ENCODE measurements around the gene ATP11C. TPM values are rescaled to one million over a fixed set of nuclear protein-coding genes. Genes with fewer than 3 reads are reported as not detected.

The ATP11C gene
- total and polyA plus RNA-seq, 5 donors from 2014 or later, result 2.9 to 19.4 (median 4.4) TPM

DNA sequence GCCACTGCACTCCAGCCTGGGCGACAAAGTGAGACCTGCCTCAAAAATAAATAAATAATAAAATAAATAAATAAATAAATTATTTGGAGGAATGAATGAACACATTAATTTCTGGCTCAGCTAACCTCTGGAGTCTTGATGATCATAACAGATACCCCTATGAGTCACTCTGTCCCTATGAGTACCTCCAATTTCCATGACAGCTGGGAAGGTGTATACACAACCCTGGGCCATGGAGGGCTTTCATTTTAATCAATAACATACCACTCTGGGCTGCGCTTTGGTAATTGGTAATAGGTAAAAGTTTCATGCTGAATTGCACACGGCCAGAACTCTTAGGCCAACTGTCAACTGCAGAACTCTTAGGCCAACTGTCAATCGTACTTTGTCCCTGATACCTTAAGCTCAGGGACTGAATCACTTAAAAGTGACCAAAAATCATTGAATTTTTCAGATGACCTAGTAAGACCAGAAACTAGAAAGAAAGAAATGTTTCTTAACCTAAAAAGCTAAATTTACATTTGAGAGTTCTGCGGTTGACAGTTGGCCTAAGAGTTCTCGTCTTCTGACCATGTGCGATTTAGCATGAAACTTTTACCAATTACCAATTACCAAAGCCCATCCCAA lies 112.4 kb downstream of the ATP11C start:
- H3K27me3 Mint-ChIP-seq, result no peaks in the 10 kb centered on the region
- H3K27ac Mint-ChIP-seq, result no peak overlapping the region
- peaks cover 0 to 1% (median 0%) of the 10 kb centered on the region in 7 donors for H3K9me3 Mint-ChIP-seq
- H3K4me3 Mint-ChIP-seq, result no peak overlapping the region
- no peak overlapping the region for H3K27ac ChIP-seq (ENCODE audit: insufficient read depth, low read length, poor library complexity, severe bottlenecking)
- no peaks in the 10 kb centered on the region for H3K27me3 ChIP-seq (ENCODE audit: control insufficient read depth, insufficient read depth, low read length)
- DNase-seq (no peak), ATAC-seq (ENCODE audit: low read depth in 2 of 2) (no peak)
- H3K4me1 Mint-ChIP-seq, result peaks cover 11 to 29% (median 22%) of the 10 kb centered on the region in 4 donors
- no peaks in the 10 kb centered on the region for H3K9me3 ChIP-seq (ENCODE audit: control insufficient read depth in 2 of 2, low read length in 2 of 2)
- H3K4me3 ChIP-seq (ENCODE audit: low read depth, low read length), result no peak overlapping the region
- H3K36me3 Mint-ChIP-seq, result peaks cover 6% of the 10 kb centered on the region
- H3K4me1 ChIP-seq (ENCODE audit: control insufficient read depth, insufficient read depth, low read length, poor library complexity, severe bottlenecking), result peaks cover 14% of the 10 kb centered on the region
- peaks cover 5% of the 10 kb centered on the region for H3K36me3 ChIP-seq (ENCODE audit: control insufficient read depth, insufficient read depth, low read length)

DNA sequence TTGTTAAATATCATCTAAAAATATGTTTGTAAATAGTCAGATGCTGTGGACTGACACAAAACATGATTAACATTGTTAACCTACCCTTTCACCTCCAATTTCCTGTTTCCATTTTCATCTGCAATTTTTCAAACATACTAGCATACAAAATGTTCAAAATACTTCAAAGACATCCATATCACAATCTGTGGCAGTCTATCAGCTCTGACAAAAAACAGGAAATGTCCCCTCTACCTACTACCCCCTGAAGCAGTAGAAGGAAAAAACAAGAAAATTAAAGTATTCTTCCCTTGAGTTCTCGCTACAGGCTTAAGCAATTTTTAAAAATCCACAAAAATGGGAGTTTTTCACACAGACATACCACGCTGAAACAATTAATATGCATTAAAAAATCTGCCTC lies 116.6 kb downstream of the ATP11C start:
- Histone ChIP-seq H3K36me3 (ENCODE audit: control insufficient read depth, insufficient read depth, low read length) (peaks cover 3% of the 10 kb centered on the region), H3K9me3 (ENCODE audit: control insufficient read depth in 2 of 2, low read length in 2 of 2) (no peaks in the 10 kb centered on the region), H3K27ac (ENCODE audit: insufficient read depth, low read length, poor library complexity, severe bottlenecking) (no peak overlapping the region), H3K4me1 (ENCODE audit: control insufficient read depth, insufficient read depth, low read length, poor library complexity, severe bottlenecking) (peaks cover 14% of the 10 kb centered on the region), H3K27me3 (ENCODE audit: control insufficient read depth, insufficient read depth, low read length) (no peaks in the 10 kb centered on the region), H3K4me3 (ENCODE audit: low read depth, low read length) (peak overlapping the region; percentile 41)
- ATAC-seq (ENCODE audit: low read depth in 2 of 2) (no peak), DNase-seq (peak in 2 of 3 donors; percentile 0 to 13)
- peaks cover 13% of the 10 kb centered on the region for H3K36me3 Mint-ChIP-seq
- peaks cover 0 to 1% (median 0%) of the 10 kb centered on the region in 7 donors for H3K9me3 Mint-ChIP-seq
- peaks cover 6 to 32% (median 23%) of the 10 kb centered on the region in 4 donors for H3K4me1 Mint-ChIP-seq
- peak overlapping the region in 3 of 4 donors; percentile 26 to 59 (median 50) for H3K4me3 Mint-ChIP-seq
- peak overlapping the region; percentile 57 to 93 (median 59) for H3K27ac Mint-ChIP-seq
- H3K27me3 Mint-ChIP-seq, result no peaks in the 10 kb centered on the region

DNA sequence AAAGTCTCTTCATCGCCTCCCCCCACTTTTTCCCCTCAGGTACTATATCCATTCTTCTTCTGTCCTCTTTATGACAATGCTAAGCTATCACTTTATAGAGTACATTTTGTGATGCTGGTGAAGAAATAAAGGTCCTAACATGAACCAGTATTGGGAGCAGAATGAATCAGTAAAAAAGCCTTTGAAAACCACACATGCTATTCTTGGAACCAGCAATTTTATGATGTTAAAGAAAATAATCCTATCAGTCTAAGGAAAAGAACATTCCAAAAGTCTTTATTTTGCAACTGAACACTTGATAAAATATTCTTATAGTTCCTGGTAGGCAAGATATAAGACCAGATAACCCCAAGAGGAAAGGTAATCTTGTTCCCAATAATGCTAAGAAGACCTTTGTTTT lies 117.1 kb downstream of the ATP11C start:
- H3K27me3 Mint-ChIP-seq, result no peaks in the 10 kb centered on the region
- peaks cover 13% of the 10 kb centered on the region for H3K36me3 Mint-ChIP-seq
- Histone ChIP-seq H3K27me3 (ENCODE audit: control insufficient read depth, insufficient read depth, low read length) (no peaks in the 10 kb centered on the region), H3K9me3 (ENCODE audit: control insufficient read depth in 2 of 2, low read length in 2 of 2) (no peaks in the 10 kb centered on the region), H3K36me3 (ENCODE audit: control insufficient read depth, insufficient read depth, low read length) (peaks cover 3% of the 10 kb centered on the region), H3K27ac (ENCODE audit: insufficient read depth, low read length, poor library complexity, severe bottlenecking) (no peak overlapping the region), H3K4me1 (ENCODE audit: control insufficient read depth, insufficient read depth, low read length, poor library complexity, severe bottlenecking) (peaks cover 14% of the 10 kb centered on the region), H3K4me3 (ENCODE audit: low read depth, low read length) (peak overlapping the region; percentile 41)
- peak overlapping the region in 1 of 3 donors; percentile 59 for H3K27ac Mint-ChIP-seq
- H3K9me3 Mint-ChIP-seq, result peaks cover 0 to 1% (median 0%) of the 10 kb centered on the region in 7 donors
- peaks cover 6 to 32% (median 23%) of the 10 kb centered on the region in 4 donors for H3K4me1 Mint-ChIP-seq
- no peak for ATAC-seq (ENCODE audit: low read depth in 2 of 2)
- no peak overlapping the region for H3K4me3 Mint-ChIP-seq
- no peak for DNase-seq

DNA sequence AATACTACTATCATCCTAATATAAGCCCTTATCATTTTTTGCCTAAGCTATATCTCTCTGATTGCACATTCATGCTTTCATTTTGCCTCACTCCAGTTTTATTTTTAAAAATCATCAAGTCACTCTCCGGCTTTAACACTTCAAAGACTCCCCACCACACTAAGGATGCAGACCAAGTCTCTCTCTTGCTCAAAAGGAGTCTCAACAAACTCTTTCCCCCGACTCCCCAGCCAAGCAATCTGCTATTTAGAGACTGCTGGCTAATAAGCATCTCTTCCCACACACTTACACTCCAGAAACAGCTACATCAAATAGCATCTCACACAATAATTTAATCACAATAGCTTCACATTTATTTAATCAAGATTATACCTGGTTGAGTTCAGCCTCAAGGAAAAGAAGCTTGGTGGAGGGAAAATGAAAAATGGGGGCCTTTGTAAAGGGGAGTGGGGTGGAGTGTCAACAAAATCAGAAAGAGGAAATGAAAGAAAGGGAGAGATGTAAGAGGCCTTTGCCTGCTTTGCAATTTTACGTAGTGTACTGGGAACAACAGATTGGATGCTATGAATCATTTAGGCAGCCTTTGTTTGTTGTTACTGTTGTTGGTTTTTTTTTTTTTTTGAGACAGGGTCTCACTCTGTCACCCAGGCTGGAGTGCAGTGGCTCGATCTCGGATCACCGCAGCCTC lies 120.8 kb downstream of the ATP11C start:
- peak overlapping the region in 2 of 3 donors; percentile 26 to 66 for H3K27ac Mint-ChIP-seq
- DNase-seq (no peak), ATAC-seq (ENCODE audit: low read depth in 2 of 2) (no peak)
- no peaks in the 10 kb centered on the region for H3K27me3 Mint-ChIP-seq
- H3K4me1 Mint-ChIP-seq, result peaks cover 6 to 19% (median 15%) of the 10 kb centered on the region in 4 donors
- no peak overlapping the region for H3K4me3 ChIP-seq (ENCODE audit: low read depth, low read length)
- no peaks in the 10 kb centered on the region for H3K27me3 ChIP-seq (ENCODE audit: control insufficient read depth, insufficient read depth, low read length)
- H3K36me3 Mint-ChIP-seq, result peaks cover 25% of the 10 kb centered on the region
- H3K27ac ChIP-seq (ENCODE audit: insufficient read depth, low read length, poor library complexity, severe bottlenecking), result no peak overlapping the region
- H3K4me3 Mint-ChIP-seq, result no peak overlapping the region
- H3K9me3 ChIP-seq (ENCODE audit: control insufficient read depth in 2 of 2, low read length in 2 of 2), result no peaks in the 10 kb centered on the region
- H3K9me3 Mint-ChIP-seq, result peaks cover 0 to 2% (median 0%) of the 10 kb centered on the region in 7 donors
- peaks cover 3% of the 10 kb centered on the region for H3K36me3 ChIP-seq (ENCODE audit: control insufficient read depth, insufficient read depth, low read length)
- H3K4me1 ChIP-seq (ENCODE audit: control insufficient read depth, insufficient read depth, low read length, poor library complexity, severe bottlenecking), result peaks cover 10% of the 10 kb centered on the region

DNA sequence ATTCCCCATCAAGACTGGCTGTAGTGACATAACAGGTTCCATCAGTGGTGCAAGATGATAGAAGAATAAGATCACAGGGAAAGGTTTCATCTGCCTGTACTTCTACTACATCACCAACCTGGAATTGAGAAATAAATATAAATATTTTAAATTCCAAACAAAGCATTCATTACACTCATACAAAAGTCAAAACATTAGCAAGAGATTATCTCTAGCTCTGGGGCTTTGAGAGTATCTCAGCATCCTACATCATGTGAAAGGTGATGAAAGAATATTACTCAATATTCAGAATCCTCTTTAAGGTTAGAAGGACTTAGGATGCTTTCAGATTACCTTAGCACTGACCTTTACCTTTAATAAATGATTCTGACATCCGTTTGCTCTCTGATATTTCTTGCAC lies 128.4 kb downstream of the ATP11C start:
- no peak overlapping the region for H3K27ac ChIP-seq (ENCODE audit: insufficient read depth, low read length, poor library complexity, severe bottlenecking)
- H3K36me3 Mint-ChIP-seq, result peaks cover 21% of the 10 kb centered on the region
- H3K4me1 ChIP-seq (ENCODE audit: control insufficient read depth, insufficient read depth, low read length, poor library complexity, severe bottlenecking), result no peaks in the 10 kb centered on the region
- no peaks in the 10 kb centered on the region for H3K9me3 ChIP-seq (ENCODE audit: control insufficient read depth in 2 of 2, low read length in 2 of 2)
- H3K27me3 ChIP-seq (ENCODE audit: control insufficient read depth, insufficient read depth, low read length), result no peaks in the 10 kb centered on the region
- H3K9me3 Mint-ChIP-seq, result peaks cover 0 to 2% (median 0%) of the 10 kb centered on the region in 7 donors
- H3K4me3 Mint-ChIP-seq, result no peak overlapping the region
- ATAC-seq (ENCODE audit: low read depth in 2 of 2), result no peak
- H3K4me1 Mint-ChIP-seq, result peaks cover 0 to 4% (median under 1%) of the 10 kb centered on the region in 4 donors
- H3K27ac Mint-ChIP-seq, result no peak overlapping the region
- no peak for DNase-seq
- H3K4me3 ChIP-seq (ENCODE audit: low read depth, low read length), result no peak overlapping the region
- H3K36me3 ChIP-seq (ENCODE audit: control insufficient read depth, insufficient read depth, low read length), result peaks cover 19% of the 10 kb centered on the region
- no peaks in the 10 kb centered on the region for H3K27me3 Mint-ChIP-seq

DNA sequence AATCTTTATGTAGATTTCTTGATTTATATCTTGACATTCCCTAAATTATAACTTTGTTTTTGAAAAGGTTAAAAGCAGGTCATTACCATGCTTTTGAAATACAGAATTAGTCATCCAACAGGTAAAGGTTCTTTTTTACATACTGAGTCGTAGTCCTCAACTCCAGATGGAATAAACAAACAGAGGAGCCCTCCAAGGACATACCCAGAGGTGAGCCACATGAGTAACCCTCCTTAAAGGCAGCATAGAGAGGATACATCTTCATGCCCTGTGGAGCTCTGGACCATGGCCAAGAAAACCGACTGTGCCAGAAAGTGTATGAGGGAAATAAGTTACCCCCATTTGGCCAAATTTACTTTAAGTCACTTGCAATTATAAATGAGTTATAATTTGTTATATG lies 129.6 kb downstream of the ATP11C start:
- no peak overlapping the region for H3K4me3 Mint-ChIP-seq
- DNase-seq (no peak), ATAC-seq (ENCODE audit: low read depth in 2 of 2) (no peak)
- Histone ChIP-seq H3K27ac (ENCODE audit: insufficient read depth, low read length, poor library complexity, severe bottlenecking) (no peak overlapping the region), H3K27me3 (ENCODE audit: control insufficient read depth, insufficient read depth, low read length) (no peaks in the 10 kb centered on the region), H3K36me3 (ENCODE audit: control insufficient read depth, insufficient read depth, low read length) (peaks cover 19% of the 10 kb centered on the region), H3K4me1 (ENCODE audit: control insufficient read depth, insufficient read depth, low read length, poor library complexity, severe bottlenecking) (no peaks in the 10 kb centered on the region), H3K9me3 (ENCODE audit: control insufficient read depth in 2 of 2, low read length in 2 of 2) (no peaks in the 10 kb centered on the region), H3K4me3 (ENCODE audit: low read depth, low read length) (no peak overlapping the region)
- H3K9me3 Mint-ChIP-seq, result peaks cover 0 to 2% (median 0%) of the 10 kb centered on the region in 7 donors
- H3K27ac Mint-ChIP-seq, result no peak overlapping the region
- peaks cover 0 to 4% (median under 1%) of the 10 kb centered on the region in 4 donors for H3K4me1 Mint-ChIP-seq
- peaks cover 21% of the 10 kb centered on the region for H3K36me3 Mint-ChIP-seq
- H3K27me3 Mint-ChIP-seq, result no peaks in the 10 kb centered on the region

DNA sequence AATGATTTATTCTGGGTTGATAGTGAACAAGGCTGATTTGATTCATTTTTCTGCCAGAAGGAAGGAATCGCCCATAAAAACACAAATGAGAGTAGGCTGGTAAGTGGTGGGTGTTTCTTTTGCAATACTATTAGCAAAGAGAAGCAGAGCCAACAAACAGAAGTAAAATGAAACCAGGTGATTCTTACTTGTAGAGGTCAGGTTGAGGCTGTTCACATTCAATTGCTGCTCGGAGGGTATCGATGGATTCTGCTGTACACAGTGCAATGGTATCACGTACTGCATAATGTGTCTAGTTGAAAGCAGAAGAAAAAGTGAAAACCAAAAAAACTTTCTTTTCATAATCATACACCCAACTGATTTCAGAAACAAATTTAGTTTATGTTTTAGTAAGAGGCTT lies 130.8 kb downstream of the ATP11C start:
- Histone ChIP-seq H3K27ac (ENCODE audit: insufficient read depth, low read length, poor library complexity, severe bottlenecking) (no peak overlapping the region), H3K4me3 (ENCODE audit: low read depth, low read length) (no peak overlapping the region), H3K27me3 (ENCODE audit: control insufficient read depth, insufficient read depth, low read length) (no peaks in the 10 kb centered on the region), H3K36me3 (ENCODE audit: control insufficient read depth, insufficient read depth, low read length) (peaks cover 26% of the 10 kb centered on the region), H3K9me3 (ENCODE audit: control insufficient read depth in 2 of 2, low read length in 2 of 2) (no peaks in the 10 kb centered on the region), H3K4me1 (ENCODE audit: control insufficient read depth, insufficient read depth, low read length, poor library complexity, severe bottlenecking) (no peaks in the 10 kb centered on the region)
- ATAC-seq (ENCODE audit: low read depth in 2 of 2), result no peak
- Mint-ChIP-seq H3K36me3 (peaks cover 14% of the 10 kb centered on the region), H3K4me1 (peaks cover 0 to 4% (median under 1%) of the 10 kb centered on the region in 4 donors), H3K4me3 (no peak overlapping the region), H3K27ac (no peak overlapping the region), H3K27me3 (no peaks in the 10 kb centered on the region), H3K9me3 (peaks cover 0 to 2% (median 0%) of the 10 kb centered on the region in 7 donors)
- no peak for DNase-seq
